GM10847 (cell line): ENCODE results near the gene SLC39A3.

Experiments used
- POLR2A ChIP-seq: IDR thresholded peaks from 2 replicates; pipeline ENCODE4 v1.6.1; 2011; ENCODE audit not compliant: insufficient read length; ENCODE audit errors: extremely low read depth

SLC39A3 gene

GRCh38 chr19:2734589-2735288 is 5.1 kb downstream of the SLC39A3 start:
- no peak for TF ChIP-seq POLR2A

GRCh38 chr19:2733930-2734588 is 5.8 kb downstream of the SLC39A3 start:
- TF ChIP-seq POLR2A: no peak

GRCh38 chr19:2732883-2733282 is 6.9 kb downstream of the SLC39A3 start:
- TF ChIP-seq POLR2A: no peak

- TF ChIP-seq POLR2A: no peak
Measured at GRCh38 chr19:2732157-2732725, 7.6 kb downstream of the SLC39A3 start.

GRCh38 chr19:2731181-2731995 is 8.4 kb downstream of the SLC39A3 start:
- no peak for TF ChIP-seq POLR2A

GRCh38 chr19:2729943-2730818 is 9.6 kb downstream of the SLC39A3 start:
- TF ChIP-seq POLR2A: no peak

GRCh38 chr19:2728783-2729387 is 10.9 kb downstream of the SLC39A3 start:
- TF ChIP-seq POLR2A: no peak

GRCh38 chr19:2727640-2727944 is 12.2 kb downstream of the SLC39A3 start:
- TF ChIP-seq POLR2A: no peak

- TF ChIP-seq POLR2A: no peak
Measured at GRCh38 chr19:2726904-2727639, 12.7 kb downstream of the SLC39A3 start.

- TF ChIP-seq POLR2A: no peak
Measured at GRCh38 chr19:2726160-2726855, 13.5 kb downstream of the SLC39A3 start.

- TF ChIP-seq POLR2A: no peak
Measured at GRCh38 chr19:2724148-2724557, 15.7 kb downstream of the SLC39A3 start.

GRCh38 chr19:2723747-2724146 is 16.1 kb downstream of the SLC39A3 start:
- no peak for TF ChIP-seq POLR2A

- no peak for TF ChIP-seq POLR2A
Measured at GRCh38 chr19:2723345-2723715, 16.5 kb downstream of the SLC39A3 start.

- TF ChIP-seq POLR2A: no peak
Measured at GRCh38 chr19:2722541-2723344, 17.1 kb downstream of the SLC39A3 start.
